ENCODE measurements around the gene ADO. TPM values are rescaled to one million over a fixed set of nuclear protein-coding genes. Genes with fewer than 3 reads are reported as not detected.

The ADO gene
- polyA plus RNA-seq, 4 donors = 36.3 to 46.5 (median 40.8) TPM

DNA sequence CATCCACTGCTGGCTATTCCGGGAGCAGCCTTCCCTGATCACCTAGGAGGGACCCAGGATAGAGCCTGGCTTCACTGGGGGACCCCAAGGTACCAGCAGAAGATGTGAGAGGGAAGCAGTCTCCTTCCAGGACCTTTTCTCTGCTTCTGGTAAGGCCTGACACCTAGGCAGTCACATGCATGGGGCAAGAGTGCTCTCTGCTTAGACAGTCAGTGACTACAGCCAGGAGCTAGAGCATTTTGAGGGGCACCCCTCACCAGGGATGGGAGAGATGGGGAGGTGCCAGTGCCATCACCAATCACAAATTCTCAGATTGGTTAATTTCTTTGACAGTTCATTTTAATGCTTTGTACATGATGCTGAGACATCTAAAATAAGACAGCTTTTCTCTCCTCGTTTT, 13.9 kb upstream of the ADO start:
- DNase-seq (ENCODE audit: low read depth in 4 of 4, low spot score in 3 of 4) = no peak

DNA sequence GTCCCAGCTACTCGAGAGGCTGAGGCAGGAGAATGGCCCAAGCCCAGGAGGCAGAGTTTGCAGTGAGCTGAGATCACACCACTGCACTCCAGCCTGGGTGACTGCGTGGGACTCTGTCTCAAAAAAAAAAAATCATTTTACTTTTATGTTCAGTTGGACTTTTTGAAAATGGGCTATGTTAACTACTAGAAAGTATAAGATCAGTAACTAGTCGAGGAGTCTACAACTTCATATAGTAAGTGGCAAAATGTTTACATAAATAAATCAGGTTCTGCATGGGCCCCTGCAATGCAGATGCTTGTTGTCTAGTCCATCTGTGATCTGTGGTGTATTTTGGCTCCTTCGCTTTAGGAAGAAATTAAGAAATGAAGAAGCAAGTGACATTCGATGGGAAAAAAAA, 12.3 kb upstream of the ADO start:
- no peak for DNase-seq (ENCODE audit: low read depth in 4 of 4, low spot score in 3 of 4)

DNA sequence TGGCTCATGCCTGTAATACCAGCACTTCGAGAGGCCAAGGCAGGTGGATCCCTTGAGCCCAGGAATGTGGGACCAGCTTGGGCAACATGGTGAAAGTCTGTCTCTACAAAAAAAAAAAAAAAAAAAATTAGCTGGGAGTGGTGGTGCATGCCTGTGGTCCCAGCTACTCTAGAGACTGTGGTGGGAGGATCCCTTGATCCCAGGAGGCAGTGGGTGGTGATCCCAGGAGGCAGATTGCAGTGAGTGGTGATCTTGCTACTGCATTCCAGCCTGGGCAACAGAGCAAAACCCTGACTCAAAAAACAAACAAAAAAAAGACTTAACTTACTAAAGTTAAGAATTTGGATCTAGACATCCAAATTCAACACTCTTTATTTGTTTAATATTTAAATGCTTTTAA, 10.2 kb upstream of the ADO start:
- no peak for DNase-seq (ENCODE audit: low read depth in 4 of 4, low spot score in 3 of 4)

DNA sequence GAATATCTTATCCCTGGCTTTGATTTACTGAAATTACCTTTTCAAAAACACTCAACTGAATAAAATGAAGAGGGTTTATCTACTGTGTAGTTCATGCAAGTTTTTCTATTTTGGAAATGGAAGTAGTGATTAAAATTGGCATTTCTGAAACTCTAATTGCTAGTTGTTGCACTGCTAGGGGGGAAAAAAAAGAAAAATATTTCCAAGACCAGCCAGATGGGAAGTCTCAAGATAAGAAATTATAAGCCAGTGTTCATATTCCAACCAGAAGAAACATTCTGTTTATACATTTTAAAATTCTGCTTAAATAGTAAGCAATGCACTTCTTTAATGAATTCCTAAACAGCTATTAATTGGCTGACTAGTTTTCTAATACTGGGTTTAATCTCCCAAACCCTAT, 9.4 kb upstream of the ADO start:
- no peak for DNase-seq (ENCODE audit: low read depth in 4 of 4, low spot score in 3 of 4)

DNA sequence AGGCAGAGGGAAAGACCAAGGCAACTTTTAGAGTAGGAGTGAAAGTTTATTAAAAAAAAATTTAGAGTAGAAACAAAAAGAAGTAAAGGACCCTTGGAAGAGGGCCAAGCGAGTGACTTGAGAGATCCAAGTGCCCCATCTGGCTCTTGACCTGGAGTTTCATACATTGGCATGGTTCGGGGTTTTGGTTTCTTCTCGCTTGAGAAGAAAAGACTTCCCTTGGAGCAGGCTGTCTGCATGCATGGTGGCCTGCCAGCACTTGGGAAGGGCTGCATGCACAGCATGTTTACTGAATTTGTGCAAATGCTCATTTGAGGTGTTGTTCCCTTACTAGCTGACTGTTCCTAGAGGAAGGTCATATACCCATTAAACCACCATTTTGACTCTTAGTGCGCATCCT, 8.8 kb upstream of the ADO start:
- DNase-seq (ENCODE audit: low read depth in 4 of 4, low spot score in 3 of 4) = no peak

DNA sequence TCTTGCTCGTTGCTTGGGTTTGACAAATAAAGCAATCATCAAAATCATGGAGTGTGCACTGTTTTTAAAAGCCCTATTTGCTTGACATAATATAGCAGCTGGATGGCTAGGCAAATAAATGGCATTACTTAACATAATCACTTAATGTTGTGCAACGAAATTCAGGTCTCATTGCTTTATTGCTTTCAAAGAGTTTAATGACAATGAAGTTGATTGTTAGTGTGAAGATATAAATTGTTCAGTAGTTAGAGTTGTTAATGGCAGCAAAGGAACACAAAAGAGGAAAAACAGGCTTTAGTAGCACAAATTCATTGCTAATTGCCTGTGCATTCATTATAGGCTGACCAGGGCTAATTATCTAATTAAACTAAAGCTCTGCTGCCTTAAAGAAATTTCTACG, 7.6 kb upstream of the ADO start:
- DNase-seq (ENCODE audit: low read depth in 4 of 4, low spot score in 3 of 4) = no peak

DNA sequence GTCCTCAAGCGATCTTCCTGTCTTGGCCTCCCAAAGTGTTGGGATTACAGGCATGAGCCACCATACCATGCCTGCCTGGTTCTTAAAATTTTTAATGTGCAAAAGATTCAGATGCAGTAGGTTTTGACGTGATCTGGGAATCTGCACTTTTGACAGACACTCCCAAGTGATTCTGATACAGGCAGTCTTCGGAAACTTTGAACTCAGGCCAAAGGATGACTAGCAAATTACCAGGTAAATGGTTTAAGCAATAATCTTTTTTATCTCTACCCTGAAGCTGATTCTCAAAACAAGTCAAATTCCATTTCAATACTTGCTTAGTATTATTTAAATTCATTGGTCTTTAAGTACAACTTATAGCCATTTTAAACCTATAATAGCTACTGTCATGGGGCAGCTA, 2.6 kb upstream of the ADO start:
- no peak for DNase-seq (ENCODE audit: low read depth in 4 of 4, low spot score in 3 of 4)

DNA sequence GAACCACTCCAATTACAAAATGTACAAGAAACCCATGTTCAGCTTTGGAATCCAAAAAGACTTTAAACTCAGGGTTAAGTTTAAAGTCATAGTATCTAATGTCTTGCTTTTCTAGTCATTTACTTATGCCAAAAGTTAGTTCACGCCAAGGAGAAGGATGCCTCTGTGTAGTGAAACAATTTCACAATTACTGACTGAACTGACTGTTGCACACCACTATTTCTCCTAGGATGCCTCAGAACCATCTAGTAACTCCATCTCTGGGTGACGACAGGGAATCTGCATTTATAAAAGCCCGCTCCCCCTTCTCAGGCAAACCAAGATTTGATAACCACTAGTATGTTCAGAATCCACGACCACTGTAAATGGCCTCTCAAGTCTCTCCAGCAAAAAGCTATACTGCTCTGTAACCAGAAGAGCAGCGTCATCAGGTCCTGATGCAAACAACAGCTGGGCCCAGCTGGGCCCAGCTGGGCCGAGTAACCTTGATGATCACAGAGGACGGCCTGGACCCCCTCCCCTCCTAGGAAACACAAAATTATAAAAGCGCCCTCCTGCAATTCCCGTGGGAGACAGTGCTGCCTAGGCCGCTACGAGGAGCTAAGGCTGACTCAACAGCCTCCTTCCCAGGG, 680 bp upstream of the ADO start:
- peak in 3 of 4 donors; percentile 77 to 87 (median 82) for DNase-seq (ENCODE audit: low read depth in 4 of 4, low spot score in 3 of 4)

DNA sequence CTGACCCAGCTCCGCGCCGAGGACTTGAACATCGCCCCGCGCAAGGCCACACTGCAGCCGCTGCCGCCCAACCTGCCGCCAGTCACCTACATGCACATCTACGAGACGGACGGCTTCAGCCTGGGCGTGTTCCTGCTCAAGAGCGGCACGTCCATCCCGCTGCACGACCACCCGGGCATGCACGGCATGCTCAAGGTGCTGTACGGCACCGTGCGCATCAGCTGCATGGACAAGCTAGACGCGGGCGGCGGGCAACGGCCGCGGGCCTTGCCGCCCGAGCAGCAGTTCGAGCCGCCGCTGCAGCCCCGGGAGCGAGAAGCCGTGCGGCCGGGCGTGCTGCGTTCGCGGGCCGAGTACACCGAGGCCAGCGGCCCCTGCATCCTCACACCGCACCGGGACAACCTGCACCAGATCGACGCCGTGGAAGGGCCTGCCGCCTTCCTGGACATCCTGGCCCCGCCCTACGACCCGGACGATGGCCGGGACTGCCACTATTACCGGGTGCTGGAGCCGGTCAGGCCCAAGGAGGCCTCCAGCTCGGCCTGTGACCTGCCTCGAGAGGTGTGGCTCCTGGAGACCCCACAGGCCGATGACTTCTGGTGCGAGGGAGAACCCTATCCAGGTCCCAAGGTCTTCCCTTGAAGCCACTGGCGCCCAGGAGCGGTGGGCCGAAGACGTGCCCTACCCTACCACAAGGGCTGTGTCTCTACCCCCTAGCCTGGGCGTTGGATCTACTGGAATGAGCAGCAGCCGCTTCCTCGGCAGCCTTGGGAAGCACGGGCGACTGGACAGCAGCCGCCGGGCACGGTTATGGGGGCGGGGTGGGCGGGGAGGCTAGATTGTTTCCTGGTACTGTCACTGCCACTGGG, 945 bp downstream of the ADO start:
- peak in 1 of 4 donors; percentile 7 for DNase-seq (ENCODE audit: low read depth in 4 of 4, low spot score in 3 of 4)

DNA sequence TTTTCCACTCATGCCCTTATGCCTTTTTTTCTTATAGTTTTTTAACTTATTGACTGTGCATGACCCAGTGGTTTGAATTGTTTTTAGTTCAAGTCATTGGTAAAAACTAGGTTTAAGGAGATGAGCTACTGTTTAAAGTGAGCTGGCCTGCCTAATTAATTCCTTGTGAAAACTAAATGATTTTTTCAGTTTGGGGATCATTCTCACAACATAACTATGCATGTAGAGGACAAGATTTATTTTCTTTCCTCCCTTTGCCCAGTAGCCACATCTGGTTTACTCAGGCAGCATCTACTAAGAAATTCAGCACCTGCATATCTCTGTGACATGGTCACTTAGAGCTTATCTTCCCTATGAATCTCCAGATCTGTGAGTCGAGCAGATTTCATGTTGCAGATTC, 1.7 kb downstream of the ADO start:
- no peak for DNase-seq (ENCODE audit: low read depth in 4 of 4, low spot score in 3 of 4)

DNA sequence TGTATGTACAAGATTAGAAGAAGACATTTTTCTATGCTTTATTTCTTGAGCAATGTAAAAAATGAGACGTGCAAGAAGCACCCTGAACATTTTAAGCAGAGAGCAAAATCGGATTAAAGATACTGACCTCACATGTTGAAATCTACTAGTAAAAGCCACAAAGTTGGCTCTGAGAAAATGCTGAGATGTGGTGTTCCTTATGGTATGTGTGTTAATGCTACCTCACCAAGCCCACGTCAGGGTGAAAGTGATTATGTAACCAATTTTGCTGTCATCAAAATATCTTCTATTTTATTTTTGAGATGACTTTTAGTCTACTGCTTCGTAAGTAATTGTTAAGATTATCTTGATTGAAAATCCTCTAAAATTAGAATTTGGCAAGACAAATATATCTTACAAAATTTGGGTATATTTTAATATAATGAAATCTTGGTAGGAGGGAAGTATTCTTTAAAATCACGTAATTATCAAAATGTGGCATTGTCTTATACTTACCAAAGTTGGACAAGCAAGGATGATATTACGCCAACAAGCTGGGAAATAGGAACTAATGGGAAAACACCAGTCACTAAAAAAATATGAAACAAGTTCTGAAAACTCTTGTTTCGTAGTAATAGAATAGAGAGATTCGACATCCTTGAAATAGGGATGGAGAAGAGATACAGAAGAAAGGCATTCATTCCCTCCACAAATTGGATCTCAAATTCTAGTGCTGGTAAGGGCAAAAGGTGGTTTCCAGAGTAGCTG, 5.8 kb downstream of the ADO start:
- no peak for DNase-seq (ENCODE audit: low read depth in 4 of 4, low spot score in 3 of 4)

DNA sequence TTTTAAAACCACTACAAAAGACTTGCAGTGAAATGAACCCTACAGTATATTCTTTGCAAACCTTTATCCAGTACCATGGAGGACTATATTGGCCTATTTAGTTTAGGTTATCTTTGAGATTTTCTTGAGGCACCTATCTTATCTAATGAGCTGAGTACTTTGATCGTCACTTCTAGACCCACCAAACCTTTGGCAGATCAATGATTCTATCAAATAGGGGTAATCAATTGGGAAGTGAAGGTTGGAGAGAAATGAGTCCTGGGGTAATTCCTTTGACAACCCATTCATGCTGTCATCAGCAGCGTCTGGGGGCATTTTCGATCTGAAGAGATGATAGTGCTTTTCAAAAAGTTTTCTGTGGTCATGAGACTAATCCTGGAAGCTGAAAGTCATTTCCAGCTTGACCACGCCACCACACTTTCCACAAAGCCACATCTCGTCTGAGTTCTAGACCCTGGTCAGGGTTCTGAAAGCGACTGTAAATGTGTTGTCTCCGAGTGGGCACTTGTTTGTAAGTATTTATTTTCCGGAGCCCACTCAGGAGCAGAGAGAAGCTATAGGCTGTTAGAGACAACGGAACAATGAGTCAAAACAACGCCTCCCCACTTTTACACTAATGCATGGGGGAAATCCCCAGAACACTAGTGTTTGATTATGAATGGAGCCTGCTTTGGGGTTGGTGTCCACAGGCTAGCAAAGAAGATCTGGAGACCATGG, 6.8 kb downstream of the ADO start:
- no peak for DNase-seq (ENCODE audit: low read depth in 4 of 4, low spot score in 3 of 4)

DNA sequence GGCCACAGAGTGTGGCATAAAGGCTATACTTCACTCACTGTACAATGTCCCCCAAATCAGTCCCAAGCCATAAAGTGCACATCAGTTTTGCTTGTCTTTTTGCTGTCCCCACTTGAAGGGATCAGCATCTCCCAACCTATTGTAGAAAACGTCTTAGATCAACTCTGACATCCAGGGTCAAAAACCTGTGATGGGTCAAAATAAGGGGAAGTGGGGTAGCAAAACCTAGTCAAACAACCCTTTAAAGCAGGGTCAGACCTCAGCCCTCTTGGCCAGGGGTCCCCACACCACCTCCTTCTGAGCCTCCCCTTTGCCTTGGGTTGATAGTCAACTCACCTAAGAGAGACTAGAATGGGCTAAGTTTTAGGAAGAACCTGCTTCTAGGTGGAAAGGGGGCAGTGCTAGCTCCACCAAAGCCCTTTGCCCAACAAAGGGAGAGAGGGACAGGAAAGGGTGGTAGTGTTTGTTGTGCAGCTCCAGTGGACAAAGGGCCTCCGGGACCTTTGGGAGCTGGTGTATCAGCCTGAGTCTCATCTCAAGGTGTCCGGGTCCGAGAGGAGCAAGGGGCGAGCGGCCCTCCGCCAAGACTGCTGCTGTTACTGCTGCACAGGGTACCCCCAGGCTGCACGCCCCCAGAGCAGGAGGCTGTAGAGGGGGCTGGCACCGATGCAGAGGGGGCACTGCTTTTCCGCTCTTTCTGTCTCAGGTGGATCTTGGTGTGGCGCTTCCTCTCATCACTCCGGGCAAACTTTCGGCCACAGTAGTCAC, 8.3 kb downstream of the ADO start:
- DNase-seq (ENCODE audit: low read depth in 4 of 4, low spot score in 3 of 4) = no peak

DNA sequence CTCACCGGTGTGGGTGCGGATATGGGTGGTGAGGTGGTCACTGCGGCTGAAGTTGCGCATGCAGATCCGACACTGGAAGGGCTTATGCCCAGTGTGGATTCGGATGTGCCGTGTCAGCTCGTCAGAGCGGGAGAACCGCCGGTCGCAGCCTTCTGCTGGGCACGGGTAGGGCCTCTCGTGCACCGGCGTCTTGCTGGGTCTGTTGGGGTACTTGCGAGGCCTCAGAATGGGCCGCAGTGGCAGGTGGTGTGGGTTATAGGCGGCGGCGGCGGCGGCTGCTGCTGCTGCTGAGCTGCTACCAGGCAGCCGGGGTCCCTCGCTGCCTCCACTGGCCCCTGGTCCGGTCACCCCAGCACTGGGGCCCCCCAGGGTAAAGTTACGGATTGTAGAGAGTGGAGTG, 8.9 kb downstream of the ADO start:
- DNase-seq (ENCODE audit: low read depth in 4 of 4, low spot score in 3 of 4) = no peak

DNA sequence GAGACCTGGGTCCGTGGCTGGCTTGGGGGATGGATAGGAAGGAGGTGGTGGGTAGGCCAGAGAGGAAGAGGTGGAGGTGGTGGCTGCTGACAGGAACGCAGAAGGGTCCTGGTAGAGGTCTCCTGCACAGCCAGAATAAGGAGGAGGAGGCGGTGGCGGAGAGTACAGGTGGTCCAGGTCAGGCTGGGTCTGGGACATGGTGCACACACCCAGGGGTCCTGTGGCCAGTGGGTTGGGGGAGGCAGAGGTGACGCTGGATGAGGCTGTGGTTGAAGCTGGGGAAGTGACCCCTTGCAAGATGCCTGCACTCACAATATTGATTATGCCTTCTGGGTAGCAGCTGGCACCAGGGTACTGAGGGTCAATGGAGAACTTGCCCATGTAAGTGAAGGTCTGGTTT, 9.5 kb downstream of the ADO start:
- no peak for DNase-seq (ENCODE audit: low read depth in 4 of 4, low spot score in 3 of 4)

DNA sequence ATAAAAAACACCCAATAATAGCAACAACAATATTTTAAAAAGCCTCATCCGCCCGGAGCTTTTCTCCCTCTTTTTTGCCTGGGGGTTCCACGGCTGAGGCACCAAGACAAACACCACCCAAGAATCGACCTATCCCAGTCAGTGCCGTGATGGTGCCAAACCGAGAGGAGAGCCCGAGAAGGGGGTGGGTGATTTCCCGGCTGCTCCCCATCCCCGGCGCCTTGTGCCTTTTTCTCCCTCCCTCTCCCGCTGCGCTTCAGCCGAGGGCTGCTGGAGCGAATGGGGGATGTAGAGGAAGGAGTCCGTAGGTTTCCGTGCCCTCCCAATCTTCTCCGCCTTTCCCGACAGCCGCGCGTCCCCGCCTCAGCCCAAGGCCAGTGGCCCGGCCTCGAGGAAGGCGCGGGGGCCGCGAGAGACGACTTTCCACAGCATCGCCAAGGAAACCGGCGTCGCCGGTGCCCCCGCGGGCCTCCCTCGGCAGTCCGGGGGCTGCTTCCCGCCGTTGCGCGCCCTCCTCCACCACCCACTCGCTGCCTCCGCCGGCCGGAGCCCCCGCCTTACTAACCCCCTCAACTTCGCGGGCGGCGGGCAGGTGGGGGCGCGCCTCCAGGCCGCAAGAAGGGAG, 10.3 kb downstream of the ADO start:
- peak in 1 of 4 donors; percentile 9 for DNase-seq (ENCODE audit: low read depth in 4 of 4, low spot score in 3 of 4)

DNA sequence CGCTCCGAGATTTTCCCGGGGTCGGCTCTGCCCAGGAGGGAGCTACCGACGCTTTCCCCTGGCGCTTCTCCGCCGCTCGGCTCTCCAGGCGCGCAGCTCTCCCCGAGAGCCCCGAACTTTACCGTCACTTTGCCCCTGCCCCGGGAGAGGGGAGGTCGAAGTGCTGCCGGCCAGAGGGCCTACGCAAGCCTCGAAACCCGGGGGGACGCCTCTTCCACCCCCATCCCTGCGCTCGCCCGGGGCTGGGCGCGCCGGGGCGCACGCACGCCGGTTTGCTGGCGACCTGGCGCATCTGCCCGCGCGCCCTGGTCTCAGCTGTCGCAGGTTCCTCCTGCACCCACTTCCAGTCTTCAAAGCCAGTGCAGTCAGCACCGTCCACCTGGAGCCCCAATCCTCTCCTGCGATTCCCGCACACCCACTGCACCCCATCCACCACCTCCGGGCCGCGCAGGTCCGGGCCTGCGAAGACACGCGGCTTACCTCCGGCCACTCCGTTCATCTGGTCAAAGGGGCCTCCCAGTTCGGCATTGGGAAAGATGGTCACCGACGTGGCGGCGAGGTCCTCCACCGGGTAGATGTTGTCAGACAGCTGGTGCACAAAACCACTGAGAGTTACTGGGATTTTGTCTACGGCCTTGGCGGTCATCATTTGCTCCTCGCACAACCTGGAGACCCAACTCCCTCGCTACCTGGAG, 11.0 kb downstream of the ADO start:
- peak in 1 of 4 donors; percentile 44 for DNase-seq (ENCODE audit: low read depth in 4 of 4, low spot score in 3 of 4)

DNA sequence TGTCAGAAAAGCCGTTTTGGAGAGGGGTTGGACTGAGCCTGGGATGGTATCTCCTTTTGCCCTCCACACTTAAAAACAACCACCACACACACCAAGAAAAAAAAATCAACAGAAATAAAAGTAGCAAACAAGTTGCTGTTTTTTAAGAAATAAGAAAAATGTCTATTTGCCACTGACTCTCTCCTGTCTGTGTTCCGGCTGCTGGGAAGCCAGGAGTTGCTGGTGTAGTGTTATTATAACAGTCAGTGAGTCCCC, 11.5 kb downstream of the ADO start:
- DNase-seq (ENCODE audit: low read depth in 4 of 4, low spot score in 3 of 4) = peak in 1 of 4 donors; percentile 11

DNA sequence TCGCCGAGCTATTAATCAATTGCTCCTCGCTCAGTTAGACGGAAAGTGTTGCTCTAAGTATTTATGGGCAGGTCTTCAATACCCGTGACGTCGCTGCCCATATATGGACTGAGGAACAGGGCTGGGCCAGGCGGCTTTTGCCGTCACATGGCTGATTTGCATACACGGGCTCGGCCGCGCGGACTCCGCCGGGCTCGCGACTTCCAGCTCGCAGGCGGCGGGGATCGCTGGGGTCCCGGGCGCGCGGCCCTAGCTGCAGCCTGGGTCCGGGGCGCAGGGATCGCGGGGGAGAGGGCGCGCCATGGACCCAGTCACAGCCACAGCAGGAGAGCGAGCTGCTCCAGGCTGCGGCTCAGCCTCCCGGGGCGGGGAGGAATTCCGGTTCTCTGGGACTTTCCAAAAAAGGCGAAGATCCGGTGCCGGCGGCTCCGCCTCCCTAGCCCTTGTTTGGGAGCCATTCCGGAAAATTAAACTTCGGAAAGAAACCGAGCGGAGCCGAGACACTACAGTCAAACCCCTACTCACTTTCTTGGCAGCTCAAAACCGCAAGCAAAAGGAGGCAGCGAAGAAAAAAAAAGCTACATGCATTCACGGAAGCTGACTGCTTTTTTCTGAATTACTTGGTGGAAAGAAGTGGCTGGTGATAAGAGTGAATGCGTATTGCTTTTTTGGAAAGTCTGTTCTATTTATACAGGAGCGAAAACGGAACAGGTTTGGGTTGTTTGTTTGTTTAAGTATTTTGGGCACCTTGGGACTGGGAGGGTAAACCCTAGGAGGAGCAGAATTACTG, 12.0 kb downstream of the ADO start, which contains the start of gene EGR2:
Gene EGR2 (minus strand): TSS at position 36 of the 790 bp plus-strand sequence. CDS start 337 bp downstream, outside the sequence.
- peak; percentile 88 to 92 (median 89) for DNase-seq (ENCODE audit: low read depth in 4 of 4, low spot score in 3 of 4)
